Fibroblast of the aortic adventitia (primary cell): ENCODE data around the gene SF3B5. TPM values are rescaled to one million over a fixed set of nuclear protein-coding genes. Genes with fewer than 3 reads are reported as not detected.
"Not testable (repeated sequence)": the region's sequence is repeated elsewhere in the genome, so short reads cannot be mapped to it uniquely, and the experiment has no call there.

Experiments used
- DNase-seq: peaks from one replicate; pipeline ENCODE4 v3.0.0-alpha.2; 2010; ENCODE audit warnings: low read depth
- H3K4me3 ChIP-seq: 2 replicates; pipeline ENCODE4 v1.5.1; 2011; ENCODE audit warnings: low read depth, mild to moderate bottlenecking, control low read depth, low read length, moderate library complexity
- CTCF ChIP-seq: IDR thresholded peaks from 2 replicates; pipeline ENCODE4 v1.5.1; 2011; ENCODE audit warnings: mild to moderate bottlenecking, low read length, control low read depth, inconsistent platforms; ENCODE audit not compliant: insufficient read depth
- total RNA-seq: library from RNA; depleted of rRNA; stranded (reverse); fragments of >200 nt; gene quantifications from 2 replicates; pipeline ENCODE4 v1.2.3, GENCODE V29; 2012; ENCODE audit warnings: low replicate concordance

The SF3B5 gene
- total RNA-seq, 1 donor = 115 TPM

DNA sequence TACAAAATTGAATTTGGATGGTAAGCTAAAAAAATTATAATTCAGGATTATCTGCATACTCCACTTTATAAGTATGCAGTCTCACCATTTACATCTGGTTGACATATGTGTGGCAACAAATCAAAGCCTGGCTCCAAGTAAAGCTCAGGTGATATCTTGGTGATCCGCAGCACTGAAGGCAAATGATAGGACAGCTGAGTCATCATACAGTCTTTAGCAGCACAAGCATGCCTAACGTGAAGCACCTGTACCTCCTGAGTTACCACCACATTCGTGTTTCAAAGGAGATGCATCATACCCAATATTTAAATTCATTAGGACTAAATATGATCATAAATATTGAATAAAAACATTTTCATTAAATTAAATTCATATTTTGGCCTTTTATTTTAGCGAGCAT, 43.2 kb upstream of the SF3B5 start:
- DNase-seq = no peak
- no peak for TF ChIP-seq CTCF
- H3K4me3 ChIP-seq = no peak overlapping the region

- DNase-seq = peak; percentile 16
- no peak for TF ChIP-seq CTCF
- H3K4me3 ChIP-seq = no peak overlapping the region
These were observed 39.4 kb upstream of the SF3B5 start for GRCh38 chr6:144134737-144135136.

DNA sequence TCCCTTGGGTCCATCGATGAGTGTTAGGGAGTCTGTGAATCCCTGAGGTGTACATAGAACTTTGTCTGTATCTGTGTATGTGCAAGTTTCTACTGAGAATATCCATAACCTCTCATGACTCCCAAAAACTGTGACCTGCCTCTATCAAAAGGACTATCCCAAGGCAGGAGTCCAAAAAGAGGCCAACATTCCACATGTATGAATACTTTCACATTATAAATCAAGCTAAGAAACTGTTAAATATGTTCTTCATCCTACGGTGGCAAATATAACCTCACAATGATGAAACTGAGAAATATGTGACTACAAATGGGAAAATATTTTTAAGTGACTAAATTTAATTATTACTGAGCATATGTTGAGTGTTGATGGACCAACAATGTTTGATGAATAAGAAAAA, 38.8 kb upstream of the SF3B5 start:
- no peak overlapping the region for H3K4me3 ChIP-seq
- TF ChIP-seq CTCF = no peak
- DNase-seq = peak; percentile 50

DNA sequence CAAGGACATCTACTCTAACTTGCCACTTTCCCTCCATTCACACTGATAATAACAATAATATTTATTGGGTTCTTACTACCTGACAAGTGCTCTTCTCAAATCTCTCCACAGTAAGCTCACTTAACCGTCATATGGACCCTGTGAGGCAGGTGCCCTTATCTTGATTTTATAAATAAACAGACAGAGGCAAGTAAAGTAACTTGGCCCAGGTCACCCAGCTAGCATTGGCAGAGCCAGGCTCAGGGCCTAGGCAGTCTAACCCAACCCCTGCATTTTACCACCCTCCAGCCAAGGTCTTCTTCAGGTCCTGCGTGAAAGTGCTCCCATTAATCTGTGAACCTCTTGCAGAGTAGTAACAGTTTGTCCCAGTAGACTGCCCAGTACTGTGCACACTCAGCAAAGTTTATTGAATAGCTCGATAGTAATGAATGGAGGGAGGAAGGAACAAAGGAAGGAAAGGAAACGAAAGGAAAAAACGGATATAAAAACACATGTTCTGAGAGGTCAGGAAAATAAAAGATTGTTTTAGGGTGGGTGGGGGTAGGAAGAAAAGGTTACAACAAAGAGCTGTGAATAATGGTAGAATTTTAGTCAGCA, 38.0 kb upstream of the SF3B5 start:
- no peak overlapping the region for H3K4me3 ChIP-seq
- TF ChIP-seq CTCF = no peak
- no peak for DNase-seq

DNA sequence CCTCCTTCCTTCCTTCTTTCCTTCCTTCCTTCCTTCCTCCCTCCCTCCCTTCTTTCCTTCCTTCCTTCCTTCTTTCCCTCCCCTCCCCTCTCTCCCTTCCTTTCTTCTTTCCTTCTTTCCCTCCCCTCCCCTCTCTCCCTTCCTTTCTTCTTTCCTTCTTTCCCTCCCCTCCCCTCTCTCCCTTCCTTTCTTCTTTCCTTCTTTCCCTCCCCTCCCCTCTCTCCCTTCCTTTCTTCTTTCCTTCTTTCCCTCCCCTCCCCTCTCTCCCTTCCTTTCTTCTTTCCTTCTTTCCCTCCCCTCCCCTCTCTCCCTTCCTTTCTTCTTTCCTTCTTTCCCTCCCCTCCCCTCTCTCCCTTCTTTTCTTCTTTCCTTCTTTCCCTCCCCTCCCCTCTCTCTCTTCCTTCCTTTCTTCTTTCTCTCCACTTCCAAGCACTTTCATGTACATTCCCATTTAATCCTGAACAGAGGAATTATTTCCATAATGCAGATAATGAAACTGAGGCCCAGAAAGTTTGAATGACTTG, 36.9 kb upstream of the SF3B5 start:
- DNase-seq, H3K4me3 ChIP-seq: not testable (repeated sequence)

DNA sequence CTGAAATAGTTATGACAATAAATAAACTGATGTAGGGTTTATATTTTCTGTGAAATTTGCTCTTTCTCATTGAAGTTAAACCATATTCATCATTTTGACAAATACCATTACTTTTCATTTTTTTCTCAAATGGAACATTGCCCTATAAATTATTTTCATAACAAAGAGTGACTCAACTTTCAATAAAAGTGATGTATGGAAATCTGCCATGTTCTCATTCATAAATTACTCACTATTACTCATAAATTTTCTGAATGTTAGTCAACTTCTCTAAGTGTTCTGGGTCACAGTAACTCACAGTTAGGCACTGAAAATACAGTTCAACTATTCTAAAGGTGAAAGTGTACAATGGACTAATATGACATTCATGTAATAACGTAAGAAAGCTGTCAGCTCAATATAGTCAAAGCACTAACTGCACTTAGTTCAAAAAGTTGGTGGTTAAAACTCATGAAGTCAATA, 35.9 kb upstream of the SF3B5 start:
- DNase-seq = peak; percentile 83
- no peak overlapping the region for H3K4me3 ChIP-seq
- TF ChIP-seq CTCF = no peak

DNA sequence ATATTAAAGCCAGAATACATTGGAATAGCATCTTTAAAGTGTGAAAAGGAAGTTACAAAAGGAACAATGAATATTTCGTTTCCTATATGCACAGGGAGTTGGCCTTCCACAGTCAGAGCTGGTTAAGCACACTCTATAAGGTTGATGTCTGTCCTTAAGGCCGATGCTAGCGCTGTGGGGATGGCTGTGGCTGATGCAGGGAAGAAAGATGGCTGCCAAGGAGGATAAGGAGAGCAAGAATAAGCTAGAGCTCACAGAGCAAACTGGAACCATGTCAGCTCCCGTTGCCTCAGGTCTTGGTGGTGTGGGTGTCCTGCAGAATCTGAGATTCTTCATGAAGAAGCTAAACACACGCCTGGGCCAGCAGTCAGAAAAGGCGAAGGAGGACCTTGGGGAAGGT, 34.1 kb upstream of the SF3B5 start:
- DNase-seq = no peak
- no peak overlapping the region for H3K4me3 ChIP-seq
- no peak for TF ChIP-seq CTCF
